ENCODE measurements around the gene MACC1.
"Not testable (repeated sequence)": the region's sequence is repeated elsewhere in the genome, so short reads cannot be mapped to it uniquely, and the experiment has no call there.

Gene MACC1

GRCh38 chr7:20126060-20126459 lies 91.1 kb downstream of the MACC1 start:
- not testable (repeated sequence) for DNase-seq

DNA sequence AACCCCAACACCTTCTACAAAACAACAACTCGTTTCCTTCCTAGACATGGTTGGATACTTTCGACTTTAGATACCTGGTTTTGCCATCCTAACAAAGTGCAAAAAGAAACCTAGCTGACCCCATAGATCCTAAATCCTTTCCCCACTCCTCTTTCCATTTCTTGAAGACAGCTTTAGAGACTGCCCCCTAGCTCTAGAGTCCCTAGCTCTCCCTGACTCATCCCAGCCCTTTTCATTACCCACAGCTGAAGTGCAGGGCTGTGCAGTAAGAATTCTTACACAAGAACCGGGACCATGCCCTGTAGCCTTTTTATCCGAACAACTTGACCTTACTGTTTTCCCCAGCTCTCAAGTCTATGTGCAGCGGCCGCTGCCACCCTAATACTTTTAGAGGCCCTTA lies 93.1 kb downstream of the MACC1 start:
- not testable (repeated sequence) for DNase-seq

DNA sequence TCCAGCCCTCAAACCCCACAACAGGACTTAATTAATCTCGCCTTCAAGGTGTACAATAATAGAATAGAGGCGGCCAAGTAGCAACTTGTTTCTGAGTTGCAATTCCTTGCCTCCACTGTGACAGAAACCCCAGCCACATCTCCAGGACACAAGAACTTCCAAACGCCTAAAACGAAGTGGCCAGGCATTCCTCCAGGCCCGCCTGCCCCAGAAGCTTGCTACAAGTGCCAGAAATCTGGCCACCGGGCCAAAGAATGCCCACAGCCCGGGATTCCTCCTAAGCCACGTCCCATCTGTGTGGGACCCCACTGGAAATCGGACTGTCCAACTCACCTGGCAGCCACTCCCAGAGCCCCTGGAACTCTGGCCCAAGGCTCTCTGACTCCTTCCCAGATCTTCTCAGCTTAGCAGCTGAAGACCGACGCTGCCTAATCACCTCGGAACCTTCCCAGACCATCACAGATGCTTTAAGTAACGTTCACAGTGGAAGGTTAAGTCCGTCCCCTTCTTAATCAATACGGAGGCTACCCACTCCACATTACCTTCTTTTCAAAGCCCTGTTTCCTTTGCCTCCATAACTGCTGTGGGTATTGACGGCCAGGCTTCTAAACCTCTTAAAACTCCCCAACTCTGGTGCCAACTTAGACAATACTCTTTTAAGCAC lies 94.4 kb downstream of the MACC1 start:
- DNase-seq, result not testable (repeated sequence)

DNA sequence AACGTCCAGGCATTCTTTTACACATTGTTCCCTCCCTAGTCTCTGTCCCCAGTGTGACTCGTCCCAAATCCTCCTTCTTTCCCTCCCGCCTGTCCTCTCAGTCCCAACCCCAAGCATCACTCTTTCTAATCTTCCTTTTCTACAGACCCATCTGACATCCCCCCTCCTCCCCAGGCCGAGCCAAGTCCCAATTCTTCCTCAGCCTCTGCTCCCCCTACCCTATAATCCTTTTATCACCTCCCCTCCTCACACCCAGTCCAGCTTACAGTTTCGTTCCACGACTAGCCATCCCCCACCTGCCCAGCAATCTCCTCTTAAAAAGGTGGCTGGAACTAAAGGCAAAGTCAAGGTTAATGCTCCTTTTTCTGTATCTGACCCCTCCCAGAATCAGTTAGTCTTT lies 95.1 kb downstream of the MACC1 start:
- DNase-seq, result no peak

DNA sequence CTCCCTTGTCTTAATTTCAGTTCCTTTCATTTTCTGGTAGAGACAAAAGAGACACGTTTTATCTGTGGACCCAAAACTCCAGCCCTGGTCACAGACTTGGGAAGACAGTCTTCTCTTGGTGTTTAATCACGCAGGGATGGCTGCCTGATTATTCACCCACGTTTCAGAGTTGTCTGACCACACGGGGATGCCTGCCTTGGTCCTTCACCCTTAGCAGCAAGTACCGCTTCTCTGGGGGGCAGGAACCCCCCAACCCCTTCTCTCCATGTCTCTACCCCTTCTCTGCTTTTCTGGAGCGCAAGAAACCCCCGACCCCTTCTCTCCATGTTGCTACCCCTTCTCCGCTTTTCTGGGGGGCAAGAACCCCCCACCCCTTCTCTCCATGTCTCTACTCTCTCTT lies 95.8 kb downstream of the MACC1 start:
- no peak for DNase-seq

- DNase-seq, result not testable (repeated sequence)
These were observed 96.5 kb downstream of the MACC1 start for GRCh38 chr7:20120611-20121168.

DNA sequence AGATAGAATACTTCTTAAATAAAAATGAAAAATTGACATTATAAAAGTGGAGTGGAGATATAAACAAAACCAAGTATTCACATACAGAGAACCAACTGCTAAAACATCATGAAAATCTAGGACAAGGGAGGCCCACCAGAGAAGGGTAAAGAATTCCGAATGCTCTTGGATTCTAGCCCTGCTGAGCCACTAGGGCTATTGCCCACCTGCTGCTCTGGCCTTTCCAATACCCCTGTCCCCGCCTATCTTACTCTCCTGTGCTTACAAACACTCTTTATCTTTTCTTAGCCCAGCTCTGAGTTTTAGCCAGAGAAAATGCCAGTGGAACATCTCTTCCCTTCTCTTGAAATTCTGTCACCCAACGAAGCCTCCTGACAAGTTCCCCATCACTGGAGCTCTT lies 100.3 kb downstream of the MACC1 start:
- no peak for DNase-seq

DNA sequence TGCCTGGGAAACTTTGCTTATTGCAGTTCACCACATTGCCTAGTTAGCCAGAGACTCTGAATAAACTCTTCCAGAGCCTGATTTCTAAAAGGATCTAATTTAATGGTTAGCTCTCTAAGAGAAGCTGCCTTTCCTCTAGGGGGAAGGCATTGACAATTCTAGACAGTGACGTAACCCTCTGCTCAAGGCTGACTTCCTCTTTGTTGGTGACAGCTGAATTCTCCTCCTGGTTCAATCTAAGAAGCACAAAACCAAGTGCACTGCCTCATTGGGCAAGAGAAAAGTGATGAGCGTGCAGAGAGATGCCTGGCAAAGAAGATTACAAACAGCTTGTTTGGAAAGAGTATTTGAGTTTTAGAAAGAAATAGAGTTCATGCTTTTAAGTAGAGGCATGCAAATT lies 102.7 kb downstream of the MACC1 start:
- peak; percentile 1 for DNase-seq

DNA sequence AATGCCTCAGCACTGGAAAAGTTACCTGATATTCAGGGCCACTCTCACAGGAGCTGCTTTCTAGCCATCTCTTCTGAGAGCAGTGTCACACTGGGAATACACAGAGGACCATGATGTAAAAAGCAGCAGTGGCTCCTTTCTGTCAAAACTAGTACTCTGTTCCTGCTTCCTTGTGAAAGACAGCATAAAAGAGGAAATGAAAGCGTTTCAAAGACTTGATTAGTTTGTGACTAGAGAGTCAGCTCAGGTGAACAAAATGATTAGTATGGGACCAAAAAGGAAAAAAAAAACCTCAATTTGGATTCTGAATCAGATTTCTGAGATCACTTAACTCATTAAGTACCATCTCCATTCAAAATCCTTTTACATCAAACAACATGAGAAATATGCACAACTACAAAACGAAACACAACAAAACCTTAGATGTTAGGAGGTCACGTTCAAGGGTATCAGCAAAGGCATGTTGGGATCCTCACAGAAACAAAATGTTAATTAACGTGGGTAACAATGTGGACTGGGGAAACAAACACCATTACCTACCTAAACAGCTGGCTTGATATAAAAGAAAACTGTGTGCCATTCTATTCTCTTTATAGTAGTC lies 103.7 kb downstream of the MACC1 start:
- no peak for DNase-seq

DNA sequence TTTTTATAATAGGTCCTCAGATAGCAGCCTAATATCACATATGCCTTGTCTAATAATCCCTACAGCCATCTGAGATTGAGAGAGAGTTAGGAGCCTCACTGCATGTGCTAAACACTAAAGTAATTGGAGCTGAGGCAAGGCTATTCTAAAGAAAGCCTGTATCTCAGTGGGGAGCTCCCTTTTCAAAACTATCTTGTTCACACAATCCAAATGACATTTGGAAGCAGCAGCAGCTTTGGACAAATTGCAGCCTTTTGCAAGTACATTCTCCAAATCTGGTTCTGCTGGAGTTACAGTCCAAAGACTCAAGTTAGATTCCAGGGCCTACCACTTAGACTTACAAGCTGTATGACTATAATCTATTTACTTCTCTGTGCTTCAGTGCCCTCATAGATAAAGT lies 104.5 kb downstream of the MACC1 start:
- no peak for DNase-seq

GRCh38 chr7:20111821-20112542 lies 105.2 kb downstream of the MACC1 start:
- DNase-seq, result peak; percentile 18

DNA sequence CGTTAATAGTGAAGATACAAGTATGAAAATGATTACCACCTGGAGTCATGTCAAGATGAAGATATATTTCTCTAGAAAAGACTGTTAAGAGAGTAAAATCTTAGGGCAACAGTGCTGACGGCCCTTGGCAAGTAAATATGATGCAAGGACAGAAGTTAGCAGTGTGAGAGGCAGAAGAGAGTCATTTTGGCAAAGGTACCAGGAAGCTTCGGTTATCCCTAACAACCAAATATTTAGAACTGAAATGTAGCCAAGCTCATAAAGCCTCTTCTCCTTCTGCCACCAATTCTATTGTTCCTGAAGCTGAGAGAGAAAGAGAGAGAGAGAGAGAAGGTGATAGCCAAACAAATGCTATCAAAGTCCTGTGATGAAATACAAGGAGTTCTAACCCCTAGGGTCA lies 109.6 kb downstream of the MACC1 start:
- no peak for DNase-seq

DNA sequence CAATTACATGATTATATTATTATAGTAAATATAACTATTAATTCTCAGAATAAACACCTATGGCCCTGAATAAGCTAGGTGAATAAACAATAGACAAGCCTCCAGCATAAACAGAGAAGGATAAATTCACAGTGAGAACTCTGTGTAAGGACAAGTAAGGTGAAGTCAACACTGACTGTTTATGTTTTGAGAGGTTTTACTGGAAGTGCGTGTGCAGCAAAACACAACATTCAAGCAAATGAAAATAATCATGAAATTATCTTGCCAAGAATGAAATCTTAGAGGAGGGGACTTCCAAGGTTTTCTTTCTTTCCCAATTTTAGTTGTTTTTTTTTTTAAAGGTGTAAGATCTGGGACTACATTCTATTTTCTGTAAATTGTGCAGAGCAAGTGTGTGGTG lies 112.5 kb downstream of the MACC1 start:
- DNase-seq, result no peak

- no peak for DNase-seq
These were observed 114.2 kb downstream of the MACC1 start for GRCh38 chr7:20102982-20103381.

DNA sequence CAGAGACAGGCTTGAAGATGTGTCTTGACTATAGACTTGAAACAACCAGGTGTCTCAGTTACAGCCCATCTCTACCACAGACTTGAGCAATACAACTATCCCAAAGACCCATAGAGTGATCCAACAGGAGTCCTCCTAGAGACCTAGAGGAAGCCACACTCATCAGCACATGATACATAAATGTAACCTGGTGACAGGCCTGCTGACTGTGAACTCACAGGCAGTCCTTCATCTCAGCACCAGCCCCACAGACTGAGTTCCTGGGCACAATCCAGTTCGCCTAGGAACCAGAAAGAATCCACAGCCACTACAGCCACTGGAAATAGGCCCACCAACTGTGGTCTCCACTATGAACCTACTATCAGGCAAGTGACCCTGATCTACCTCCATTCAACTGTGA lies 121.3 kb downstream of the MACC1 start:
- no peak for DNase-seq

- no peak for DNase-seq
These were observed 121.7 kb downstream of the MACC1 start for GRCh38 chr7:20095436-20095835.

DNA sequence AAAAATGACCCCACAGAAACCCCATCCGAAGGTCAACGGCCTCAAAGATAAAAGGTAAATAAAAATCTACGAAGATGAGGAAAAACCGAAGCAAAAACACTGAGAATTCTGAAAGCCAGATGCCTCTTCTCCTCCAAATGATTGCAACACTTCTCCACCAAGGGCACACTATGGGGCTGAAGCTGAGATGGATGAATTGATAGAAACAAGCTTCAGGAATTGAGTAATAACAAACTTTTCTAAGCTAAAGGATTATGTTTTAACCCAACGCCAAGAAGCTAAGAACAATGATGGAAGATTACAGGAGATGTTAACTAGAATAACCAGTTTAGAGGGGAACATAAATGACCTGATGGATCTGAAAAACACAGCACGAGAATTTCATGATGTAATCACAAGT lies 127.8 kb downstream of the MACC1 start:
- DNase-seq, result no peak

GRCh38 chr7:20085086-20085485 lies 132.1 kb downstream of the MACC1 start:
- no peak for DNase-seq
